HepG2 (cell line): ENCODE data around the gene KCTD21. TPM values are rescaled to one million over a fixed set of nuclear protein-coding genes. Genes with fewer than 3 reads are reported as not detected.

Experiments used
- GATAD1 ChIP-seq: IDR thresholded peaks from 2 replicates; pipeline ENCODE4 v1.6.1; 2016; ENCODE audit warnings: missing genetic modification reagents, missing compliant biosample characterization
- HMGA1 ChIP-seq: sonication (generic); formaldehyde crosslinking; conservative IDR thresholded peaks from 2 replicates; pipeline ENCODE4 v1.4.0; 2020; ENCODE audit warnings: missing genetic modification reagents
- HOXD1 ChIP-seq: sonication (generic); formaldehyde crosslinking; IDR thresholded peaks from 2 replicates; pipeline ENCODE4 v1.5.0; 2020; ENCODE audit warnings: missing genetic modification reagents
- KDM3A ChIP-seq: IDR thresholded peaks from 2 replicates; pipeline ENCODE4 v1.6.1; 2018; ENCODE audit warnings: low read depth, missing compliant biosample characterization
- MAFF ChIP-seq: IDR thresholded peaks from 2 replicates; pipeline ENCODE4 v1.6.1; 2011; ENCODE audit warnings: low read depth, low read length, improper control_type of control experiment
- NCOA1 ChIP-seq: sonication (generic); formaldehyde crosslinking; IDR thresholded peaks from 2 replicates; pipeline ENCODE4 v1.9.0; 2021; ENCODE audit warnings: missing genetic modification reagents
- NKX3-1 ChIP-seq: sonication (generic); formaldehyde crosslinking; IDR thresholded peaks from 2 replicates; pipeline ENCODE4 v1.5.0; 2020; ENCODE audit warnings: missing genetic modification reagents
- NR2F2 ChIP-seq: IDR thresholded peaks from 2 replicates; pipeline ENCODE4 v1.6.1; 2012; ENCODE audit warnings: low read depth, inconsistent platforms, borderline replicate concordance
- PITX1 ChIP-seq: sonication (generic); formaldehyde crosslinking; IDR thresholded peaks from 2 replicates; pipeline ENCODE4 v1.5.1; 2020; ENCODE audit warnings: mild to moderate bottlenecking, missing genetic modification reagents
- PPARG ChIP-seq: conservative IDR thresholded peaks from 2 replicates; pipeline ENCODE4 v1.6.1; 2016; ENCODE audit warnings: missing biosample characterization, missing genetic modification reagents
- ZFP37 ChIP-seq: sonication (generic); formaldehyde crosslinking; IDR thresholded peaks from 2 replicates; pipeline ENCODE4 v1.4.0; 2020; ENCODE audit warnings: missing genetic modification reagents, borderline replicate concordance
- ZNF20 ChIP-seq: sonication (generic); formaldehyde crosslinking; IDR thresholded peaks from 2 replicates; pipeline ENCODE4 v1.4.0; 2020; ENCODE audit warnings: mild to moderate bottlenecking, moderate library complexity, missing genetic modification reagents
- ZNF879 ChIP-seq: sonication (generic); formaldehyde crosslinking; IDR thresholded peaks from 2 replicates; pipeline ENCODE4 v1.8.1; 2023; ENCODE audit warnings: missing genetic modification reagents
- ZNF883 ChIP-seq: sonication (generic); formaldehyde crosslinking; IDR thresholded peaks from 2 replicates; pipeline ENCODE4 v1.5.1; 2020; ENCODE audit warnings: mild to moderate bottlenecking, missing genetic modification reagents; ENCODE audit errors: not compliant biosample characterization
- polyA plus RNA-seq, 8 experiments: library from polyadenylated mRNA; depleted of rRNA in 3 of 8; stranded (reverse) in 7 of 8; unstranded in 1 of 8; fragments of >200 nt; fragmentation: Illumina TruSeq in 4 of 8; extraction: Trizol in 4 of 8; gene quantifications; 2 replicates each; pipeline versions ENCODE4 v1.2.1 to v1.2.3, GENCODE V29; 2011 to 2016; ENCODE audit warnings: low read depth in 4 of 8, missing spikeins in 1 of 8, mixed read lengths in 1 of 8; ENCODE audit not compliant: insufficient read depth in 1 of 8
- total RNA-seq, 5 experiments: library from RNA; depleted of rRNA; stranded (reverse); fragments of >200 nt; fragmentation: Illumina TruSeq; extraction: Trizol; gene quantifications; 2 replicates each; pipeline ENCODE4 v1.2.3, GENCODE V29; 2016; ENCODE audit warnings: low read depth in 1 of 5
- TF ChIP-seq, protein P1 (sequence below): sonication (generic); formaldehyde crosslinking; IDR thresholded peaks from 2 replicates; pipeline ENCODE4 v1.8.0; 2022; ENCODE audit warnings: missing genetic modification reagents, mild to moderate bottlenecking, moderate library complexity, borderline replicate concordance
- TF ChIP-seq, protein P2 (sequence below): sonication (generic); formaldehyde crosslinking; IDR thresholded peaks from 2 replicates; pipeline ENCODE4 v1.4.0; 2020; ENCODE audit warnings: missing genetic modification reagents
- TF ChIP-seq, protein P3 (sequence below): fragments of 450-650 bp; IDR thresholded peaks from 2 replicates; pipeline ENCODE4 v1.6.1; 2016
- TF ChIP-seq, protein P4 (sequence below): sonication (generic); formaldehyde crosslinking; IDR thresholded peaks from 2 replicates; pipeline ENCODE4 v1.4.0; 2020; ENCODE audit warnings: mild to moderate bottlenecking, missing genetic modification reagents

KCTD21 gene
- total and polyA plus RNA-seq, 2 of the 13 experiments (the other 11 are each of a cell fraction or from before 2014, with no cell fraction given), result 3.1 to 13.5 TPM

DNA sequence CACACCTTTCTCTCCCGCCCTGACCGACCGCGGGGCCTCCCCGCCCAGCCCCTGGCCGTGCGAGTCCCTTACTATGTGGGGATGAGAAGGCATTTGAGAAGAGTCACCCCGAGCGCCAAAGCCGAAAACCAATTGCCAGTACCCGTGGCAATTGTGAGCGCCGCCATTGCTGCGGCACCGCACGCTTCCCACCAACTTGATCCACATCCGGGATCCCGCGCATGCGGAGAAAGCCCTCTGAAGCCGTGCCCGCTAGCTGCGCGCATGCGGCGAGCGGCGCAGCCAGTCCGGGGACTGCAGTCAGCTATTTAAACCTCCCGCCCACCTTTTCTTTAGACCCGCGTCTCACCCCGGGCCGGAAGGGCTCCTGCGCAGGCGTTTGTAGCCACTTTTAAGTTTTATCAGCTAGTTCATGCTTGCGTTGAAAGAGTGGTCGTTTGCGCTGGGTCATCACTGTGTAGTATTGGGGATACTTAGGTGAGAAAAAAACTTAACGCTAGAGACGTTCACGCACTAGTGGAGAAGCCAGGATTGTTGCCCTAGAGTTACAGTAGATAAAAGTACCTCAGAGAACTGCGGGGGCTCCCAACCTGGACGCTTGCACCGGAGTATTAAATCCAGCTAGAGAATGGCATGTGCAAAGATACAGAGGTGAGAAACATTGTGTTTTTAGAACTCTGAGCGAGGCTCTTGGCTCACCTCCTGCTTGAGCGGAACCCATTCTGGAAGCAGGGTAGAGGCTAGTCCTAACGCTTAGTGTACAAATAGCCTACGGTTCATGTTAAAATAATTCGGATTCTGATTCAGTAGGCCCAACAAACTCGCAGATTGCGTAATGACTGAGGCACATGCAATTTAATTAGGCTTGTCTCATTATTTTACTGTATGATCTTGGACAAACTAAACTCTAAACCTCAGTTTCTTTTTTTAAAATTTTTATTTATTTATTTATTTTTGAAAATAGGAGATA, 48.7 kb downstream of the KCTD21 start, which contains the start of gene ALG8 (continued):
- TF ChIP-seq, protein P1, sequence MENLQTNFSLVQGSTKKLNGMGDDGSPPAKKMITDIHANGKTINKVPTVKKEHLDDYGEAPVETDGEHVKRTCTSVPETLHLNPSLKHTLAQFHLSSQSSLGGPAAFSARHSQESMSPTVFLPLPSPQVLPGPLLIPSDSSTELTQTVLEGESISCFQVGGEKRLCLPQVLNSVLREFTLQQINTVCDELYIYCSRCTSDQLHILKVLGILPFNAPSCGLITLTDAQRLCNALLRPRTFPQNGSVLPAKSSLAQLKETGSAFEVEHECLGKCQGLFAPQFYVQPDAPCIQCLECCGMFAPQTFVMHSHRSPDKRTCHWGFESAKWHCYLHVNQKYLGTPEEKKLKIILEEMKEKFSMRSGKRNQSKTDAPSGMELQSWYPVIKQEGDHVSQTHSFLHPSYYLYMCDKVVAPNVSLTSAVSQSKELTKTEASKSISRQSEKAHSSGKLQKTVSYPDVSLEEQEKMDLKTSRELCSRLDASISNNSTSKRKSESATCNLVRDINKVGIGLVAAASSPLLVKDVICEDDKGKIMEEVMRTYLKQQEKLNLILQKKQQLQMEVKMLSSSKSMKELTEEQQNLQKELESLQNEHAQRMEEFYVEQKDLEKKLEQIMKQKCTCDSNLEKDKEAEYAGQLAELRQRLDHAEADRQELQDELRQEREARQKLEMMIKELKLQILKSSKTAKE (CRISPR knock-in tag), result no peak
- TF ChIP-seq MAFF (peak; percentile 40; the same call in 1 of the 2 replicates), NCOA1 (0 out of 2 replicates have a peak, but pooled peaks have one; percentile 80), NKX3-1 (CRISPR knock-in tag) (peak; percentile 60; the same call in 1 of the 2 replicates), HOXD1 (CRISPR knock-in tag) (no peak; the same call in 1 of the 2 replicates), KDM3A (CRISPR knock-in tag) (peak; percentile 89), PITX1 (CRISPR knock-in tag) (peak; percentile 42; the same call in 1 of the 2 replicates), GATAD1 (CRISPR knock-in tag) (peak; percentile 94), NR2F2 (0 out of 2 replicates have a peak, but pooled peaks have one; percentile 14), ZNF20 (0 out of 2 replicates have a peak, but pooled peaks have one; percentile 11), ZNF883 (peak; percentile 61), PPARG (CRISPR knock-in tag) (no peak; the same call in 1 of the 2 replicates), HMGA1 (CRISPR knock-in tag) (no peak), ZFP37 (CRISPR knock-in tag) (0 out of 2 replicates have a peak, but pooled peaks have one; percentile 67), ZNF879 (CRISPR knock-in tag) (0 out of 2 replicates have a peak, but pooled peaks have one; percentile 46)
- TF ChIP-seq, protein P2, sequence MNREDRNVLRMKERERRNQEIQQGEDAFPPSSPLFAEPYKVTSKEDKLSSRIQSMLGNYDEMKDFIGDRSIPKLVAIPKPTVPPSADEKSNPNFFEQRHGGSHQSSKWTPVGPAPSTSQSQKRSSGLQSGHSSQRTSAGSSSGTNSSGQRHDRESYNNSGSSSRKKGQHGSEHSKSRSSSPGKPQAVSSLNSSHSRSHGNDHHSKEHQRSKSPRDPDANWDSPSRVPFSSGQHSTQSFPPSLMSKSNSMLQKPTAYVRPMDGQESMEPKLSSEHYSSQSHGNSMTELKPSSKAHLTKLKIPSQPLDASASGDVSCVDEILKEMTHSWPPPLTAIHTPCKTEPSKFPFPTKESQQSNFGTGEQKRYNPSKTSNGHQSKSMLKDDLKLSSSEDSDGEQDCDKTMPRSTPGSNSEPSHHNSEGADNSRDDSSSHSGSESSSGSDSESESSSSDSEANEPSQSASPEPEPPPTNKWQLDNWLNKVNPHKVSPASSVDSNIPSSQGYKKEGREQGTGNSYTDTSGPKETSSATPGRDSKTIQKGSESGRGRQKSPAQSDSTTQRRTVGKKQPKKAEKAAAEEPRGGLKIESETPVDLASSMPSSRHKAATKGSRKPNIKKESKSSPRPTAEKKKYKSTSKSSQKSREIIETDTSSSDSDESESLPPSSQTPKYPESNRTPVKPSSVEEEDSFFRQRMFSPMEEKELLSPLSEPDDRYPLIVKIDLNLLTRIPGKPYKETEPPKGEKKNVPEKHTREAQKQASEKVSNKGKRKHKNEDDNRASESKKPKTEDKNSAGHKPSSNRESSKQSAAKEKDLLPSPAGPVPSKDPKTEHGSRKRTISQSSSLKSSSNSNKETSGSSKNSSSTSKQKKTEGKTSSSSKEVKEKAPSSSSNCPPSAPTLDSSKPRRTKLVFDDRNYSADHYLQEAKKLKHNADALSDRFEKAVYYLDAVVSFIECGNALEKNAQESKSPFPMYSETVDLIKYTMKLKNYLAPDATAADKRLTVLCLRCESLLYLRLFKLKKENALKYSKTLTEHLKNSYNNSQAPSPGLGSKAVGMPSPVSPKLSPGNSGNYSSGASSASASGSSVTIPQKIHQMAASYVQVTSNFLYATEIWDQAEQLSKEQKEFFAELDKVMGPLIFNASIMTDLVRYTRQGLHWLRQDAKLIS (CRISPR knock-in tag), result 0 out of 2 replicates have a peak, but pooled peaks have one; percentile 34
- TF ChIP-seq, protein P3, sequence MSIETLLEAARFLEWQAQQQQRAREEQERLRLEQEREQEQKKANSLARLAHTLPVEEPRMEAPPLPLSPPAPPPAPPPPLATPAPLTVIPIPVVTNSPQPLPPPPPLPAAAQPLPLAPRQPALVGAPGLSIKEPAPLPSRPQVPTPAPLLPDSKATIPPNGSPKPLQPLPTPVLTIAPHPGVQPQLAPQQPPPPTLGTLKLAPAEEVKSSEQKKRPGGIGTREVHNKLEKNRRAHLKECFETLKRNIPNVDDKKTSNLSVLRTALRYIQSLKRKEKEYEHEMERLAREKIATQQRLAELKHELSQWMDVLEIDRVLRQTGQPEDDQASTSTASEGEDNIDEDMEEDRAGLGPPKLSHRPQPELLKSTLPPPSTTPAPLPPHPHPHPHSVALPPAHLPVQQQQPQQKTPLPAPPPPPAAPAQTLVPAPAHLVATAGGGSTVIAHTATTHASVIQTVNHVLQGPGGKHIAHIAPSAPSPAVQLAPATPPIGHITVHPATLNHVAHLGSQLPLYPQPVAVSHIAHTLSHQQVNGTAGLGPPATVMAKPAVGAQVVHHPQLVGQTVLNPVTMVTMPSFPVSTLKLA, result peak; percentile 85
- TF ChIP-seq, protein P4, sequence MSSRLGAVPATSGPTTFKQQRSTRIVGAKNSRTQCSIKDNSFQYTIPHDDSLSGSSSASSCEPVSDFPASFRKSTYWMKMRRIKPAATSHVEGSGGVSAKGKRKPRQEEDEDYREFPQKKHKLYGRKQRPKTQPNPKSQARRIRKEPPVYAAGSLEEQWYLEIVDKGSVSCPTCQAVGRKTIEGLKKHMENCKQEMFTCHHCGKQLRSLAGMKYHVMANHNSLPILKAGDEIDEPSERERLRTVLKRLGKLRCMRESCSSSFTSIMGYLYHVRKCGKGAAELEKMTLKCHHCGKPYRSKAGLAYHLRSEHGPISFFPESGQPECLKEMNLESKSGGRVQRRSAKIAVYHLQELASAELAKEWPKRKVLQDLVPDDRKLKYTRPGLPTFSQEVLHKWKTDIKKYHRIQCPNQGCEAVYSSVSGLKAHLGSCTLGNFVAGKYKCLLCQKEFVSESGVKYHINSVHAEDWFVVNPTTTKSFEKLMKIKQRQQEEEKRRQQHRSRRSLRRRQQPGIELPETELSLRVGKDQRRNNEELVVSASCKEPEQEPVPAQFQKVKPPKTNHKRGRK (CRISPR knock-in tag), result no peak
